ENCODE results near the gene AOPEP. TPM values are rescaled to one million over a fixed set of nuclear protein-coding genes. Genes with fewer than 3 reads are reported as not detected.
A peak's percentile ranks its signal among the peaks of the same experiment; 100 is the strongest.

Gene AOPEP
- total RNA-seq, 1 donor from 2014 or later = 48.0 TPM

DNA sequence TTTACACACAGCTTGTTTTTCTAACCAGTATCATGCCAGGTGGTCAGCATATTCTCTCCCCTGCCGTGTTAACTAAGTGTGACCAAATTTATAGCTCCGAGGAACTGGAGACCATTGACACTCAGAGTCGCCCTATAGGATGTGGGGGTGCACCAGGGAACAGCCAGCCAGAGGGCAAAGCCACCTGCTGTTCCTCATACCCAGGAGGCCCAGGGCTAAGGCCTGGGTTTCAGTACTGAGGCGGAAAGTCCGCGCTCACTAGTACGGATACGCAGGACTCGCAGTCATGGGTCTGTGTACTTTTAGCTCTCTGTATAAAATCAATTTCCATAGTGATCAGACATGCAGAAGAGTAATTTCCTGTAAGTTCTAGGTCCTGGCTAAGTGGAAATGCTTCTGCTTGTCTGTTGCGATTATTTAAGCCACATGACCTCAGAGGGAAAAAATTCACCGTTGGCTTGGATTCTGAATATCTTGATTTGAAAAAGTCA lies 247.0 kb downstream of the AOPEP start:
- Histone ChIP-seq H3K36me3 (ENCODE audit: control insufficient read depth in 3 of 3, insufficient read depth in 3 of 3, low read length in 3 of 3) (no peaks in the 10 kb centered on the region), H3K27ac (ENCODE audit: low read depth, low read length) (no peak overlapping the region), H3K27me3 (ENCODE audit: control insufficient read depth in 3 of 3, insufficient read depth in 3 of 3, low read length in 3 of 3) (no peaks in the 10 kb centered on the region), H3K4me3 (ENCODE audit: low read length in 3 of 3) (no peak overlapping the region), H3K9me3 (ENCODE audit: control insufficient read depth in 3 of 3, low read length in 3 of 3) (no peaks in the 10 kb centered on the region), H3K9ac (ENCODE audit: low read depth in 1 of 3, low read length in 3 of 3) (no peak overlapping the region), H3K4me1 (ENCODE audit: control insufficient read depth in 3 of 3, insufficient read depth in 3 of 3, low read length in 3 of 3) (peaks cover 5 to 9% (median 9%) of the 10 kb centered on the region in 3 donors)

DNA sequence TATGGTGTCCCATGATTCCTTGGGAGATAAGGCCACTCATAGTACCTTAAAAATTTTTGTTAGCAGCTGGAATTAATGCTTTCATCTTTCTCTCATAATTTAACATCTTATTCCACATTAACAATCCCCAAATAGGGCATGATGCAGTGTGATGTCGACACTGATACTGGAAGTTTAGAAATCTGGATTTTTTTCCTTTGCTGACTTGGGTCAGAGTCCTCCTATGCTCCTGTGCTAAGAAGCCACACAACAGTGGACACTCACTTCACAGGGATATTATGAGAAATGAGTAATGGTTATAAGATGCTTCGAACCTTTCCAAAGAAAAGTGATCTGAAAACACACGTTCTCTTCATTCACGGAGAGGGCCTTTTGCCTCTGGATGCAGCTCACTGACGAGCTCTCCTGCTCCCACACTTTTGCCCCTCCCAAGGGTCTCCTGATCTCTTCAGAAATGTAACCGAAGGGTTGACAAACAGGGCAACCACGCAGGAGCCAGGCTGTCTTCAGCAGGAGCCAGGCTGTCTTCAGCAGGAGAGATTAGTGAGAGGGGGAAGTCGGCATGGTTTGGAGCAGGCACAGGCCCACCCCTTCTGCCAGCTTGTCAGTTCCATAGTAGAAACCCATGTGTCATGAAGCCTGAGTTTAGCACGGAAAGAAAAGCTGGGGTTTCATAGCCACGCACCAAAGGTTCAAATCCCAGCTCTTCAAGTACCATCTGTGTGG lies 247.8 kb downstream of the AOPEP start:
- H3K4me1 ChIP-seq (ENCODE audit: control insufficient read depth in 3 of 3, insufficient read depth in 3 of 3, low read length in 3 of 3) = peaks cover 5 to 9% (median 9%) of the 10 kb centered on the region in 3 donors
- H3K4me3 ChIP-seq (ENCODE audit: low read length in 3 of 3) = no peak overlapping the region
- no peak overlapping the region for H3K27ac ChIP-seq (ENCODE audit: low read depth, low read length)
- no peaks in the 10 kb centered on the region for H3K9me3 ChIP-seq (ENCODE audit: control insufficient read depth in 3 of 3, low read length in 3 of 3)
- H3K36me3 ChIP-seq (ENCODE audit: control insufficient read depth in 3 of 3, insufficient read depth in 3 of 3, low read length in 3 of 3) = no peaks in the 10 kb centered on the region
- peak overlapping the region in 1 of 3 donors; percentile 7 for H3K9ac ChIP-seq (ENCODE audit: low read depth in 1 of 3, low read length in 3 of 3)
- no peaks in the 10 kb centered on the region for H3K27me3 ChIP-seq (ENCODE audit: control insufficient read depth in 3 of 3, insufficient read depth in 3 of 3, low read length in 3 of 3)

DNA sequence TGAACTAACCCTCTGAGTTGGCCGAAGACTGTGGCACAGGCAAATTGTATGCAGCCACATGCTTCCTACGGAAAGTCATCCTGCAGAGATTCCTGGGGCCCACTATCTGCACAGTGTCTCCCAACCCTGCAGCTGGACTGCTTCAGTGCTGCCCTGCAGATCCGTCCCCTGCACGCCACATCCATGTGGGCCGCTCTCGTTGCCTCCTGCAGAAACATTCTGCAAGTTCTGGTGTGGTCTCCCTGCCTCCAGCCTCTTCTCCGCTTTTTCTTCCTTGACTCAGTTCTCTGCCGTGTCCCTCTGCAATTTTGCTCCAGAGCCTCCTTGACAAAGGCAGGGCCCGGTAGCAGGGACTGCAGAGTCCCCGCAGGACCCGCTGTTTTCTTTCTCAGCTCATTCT lies 249.0 kb downstream of the AOPEP start:
- no peak overlapping the region for H3K9ac ChIP-seq (ENCODE audit: low read depth in 1 of 3, low read length in 3 of 3)
- no peaks in the 10 kb centered on the region for H3K27me3 ChIP-seq (ENCODE audit: control insufficient read depth in 3 of 3, insufficient read depth in 3 of 3, low read length in 3 of 3)
- H3K4me3 ChIP-seq (ENCODE audit: low read length in 3 of 3) = no peak overlapping the region
- H3K4me1 ChIP-seq (ENCODE audit: control insufficient read depth in 3 of 3, insufficient read depth in 3 of 3, low read length in 3 of 3) = peaks cover 13 to 18% (median 16%) of the 10 kb centered on the region in 3 donors
- H3K9me3 ChIP-seq (ENCODE audit: control insufficient read depth in 3 of 3, low read length in 3 of 3) = no peaks in the 10 kb centered on the region
- no peaks in the 10 kb centered on the region for H3K36me3 ChIP-seq (ENCODE audit: control insufficient read depth in 3 of 3, insufficient read depth in 3 of 3, low read length in 3 of 3)
- H3K27ac ChIP-seq (ENCODE audit: low read depth, low read length) = no peak overlapping the region

DNA sequence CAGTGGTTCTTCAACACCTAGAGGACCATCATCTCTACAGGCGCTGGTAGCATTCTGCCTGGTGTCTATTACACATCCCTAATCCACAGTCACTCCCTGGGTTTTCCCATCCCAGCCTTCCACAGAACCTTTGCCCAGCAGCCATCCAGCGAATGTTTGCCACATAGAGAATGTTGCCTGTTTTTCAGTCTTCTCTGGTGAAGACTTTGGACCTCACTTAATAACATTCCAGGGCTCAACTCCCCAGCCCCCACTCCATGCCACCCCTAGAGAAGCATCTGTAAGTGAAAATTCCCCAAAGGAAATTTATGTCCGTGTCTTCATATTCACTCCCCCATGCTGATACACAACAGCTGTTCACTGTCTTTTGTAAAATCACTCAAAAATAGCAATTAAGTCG lies 249.6 kb downstream of the AOPEP start:
- Histone ChIP-seq H3K27ac (ENCODE audit: low read depth, low read length) (no peak overlapping the region), H3K4me1 (ENCODE audit: control insufficient read depth in 3 of 3, insufficient read depth in 3 of 3, low read length in 3 of 3) (peaks cover 13 to 20% (median 18%) of the 10 kb centered on the region in 3 donors), H3K9ac (ENCODE audit: low read depth in 1 of 3, low read length in 3 of 3) (no peak overlapping the region), H3K9me3 (ENCODE audit: control insufficient read depth in 3 of 3, low read length in 3 of 3) (no peaks in the 10 kb centered on the region), H3K36me3 (ENCODE audit: control insufficient read depth in 3 of 3, insufficient read depth in 3 of 3, low read length in 3 of 3) (no peaks in the 10 kb centered on the region), H3K27me3 (ENCODE audit: control insufficient read depth in 3 of 3, insufficient read depth in 3 of 3, low read length in 3 of 3) (no peaks in the 10 kb centered on the region), H3K4me3 (ENCODE audit: low read length in 3 of 3) (no peak overlapping the region)

DNA sequence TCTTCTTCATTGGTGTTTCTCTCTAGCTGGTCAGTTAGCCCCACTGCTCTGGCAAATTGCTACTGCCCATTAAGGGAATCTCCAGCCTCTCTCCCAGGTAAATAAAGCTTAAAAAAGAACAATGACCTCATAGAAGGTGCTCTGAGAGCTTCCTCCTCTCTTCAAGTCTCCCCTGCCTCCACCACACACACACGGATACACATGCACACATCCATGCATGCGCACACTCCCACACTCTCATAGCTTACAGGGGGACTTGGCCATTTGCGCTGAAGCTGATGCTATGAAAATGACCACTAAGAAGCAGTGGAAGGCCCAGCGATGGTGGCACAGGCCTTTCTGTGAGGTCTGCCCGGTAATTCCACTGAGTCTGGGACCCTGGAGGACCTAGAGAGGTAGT lies 250.9 kb downstream of the AOPEP start:
- Histone ChIP-seq H3K27ac (ENCODE audit: low read depth, low read length) (no peak overlapping the region), H3K4me3 (ENCODE audit: low read length in 3 of 3) (no peak overlapping the region), H3K36me3 (ENCODE audit: control insufficient read depth in 3 of 3, insufficient read depth in 3 of 3, low read length in 3 of 3) (no peaks in the 10 kb centered on the region), H3K4me1 (ENCODE audit: control insufficient read depth in 3 of 3, insufficient read depth in 3 of 3, low read length in 3 of 3) (peaks cover 13 to 20% (median 18%) of the 10 kb centered on the region in 3 donors), H3K27me3 (ENCODE audit: control insufficient read depth in 3 of 3, insufficient read depth in 3 of 3, low read length in 3 of 3) (no peaks in the 10 kb centered on the region), H3K9ac (ENCODE audit: low read depth in 1 of 3, low read length in 3 of 3) (no peak overlapping the region), H3K9me3 (ENCODE audit: control insufficient read depth in 3 of 3, low read length in 3 of 3) (no peaks in the 10 kb centered on the region)

DNA sequence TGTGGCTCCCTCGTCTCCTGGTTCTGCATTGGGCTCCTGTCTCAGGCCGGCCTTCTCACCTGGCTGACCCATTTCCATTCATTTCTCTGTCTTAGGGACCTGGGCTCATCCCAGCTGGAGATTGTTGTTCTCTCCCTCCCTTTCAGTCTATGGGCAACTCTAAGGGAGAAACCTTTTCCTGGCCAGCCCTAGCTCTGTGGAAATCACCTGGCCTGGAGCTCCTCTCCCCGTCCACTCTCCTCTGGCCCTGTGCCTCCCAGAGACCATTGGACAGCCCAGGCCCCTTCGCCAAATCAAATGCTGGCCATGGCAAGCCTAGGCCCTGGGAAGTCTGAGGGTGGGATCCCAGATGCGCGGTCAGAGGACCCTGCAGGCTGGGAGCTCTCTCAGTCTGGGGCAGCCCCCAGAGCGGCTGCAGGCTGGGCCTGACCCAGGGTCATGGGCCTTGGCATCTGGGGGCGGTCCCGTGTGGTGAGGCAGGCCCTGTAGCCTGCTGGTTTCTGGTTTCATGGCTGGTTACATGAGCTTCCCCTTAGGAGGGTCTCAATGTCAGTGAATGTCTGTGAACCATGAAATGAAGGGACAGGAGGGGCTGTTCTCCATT lies 253.5 kb downstream of the AOPEP start:
- no peaks in the 10 kb centered on the region for H3K36me3 ChIP-seq (ENCODE audit: control insufficient read depth in 3 of 3, insufficient read depth in 3 of 3, low read length in 3 of 3)
- no peak overlapping the region for H3K9ac ChIP-seq (ENCODE audit: low read depth in 1 of 3, low read length in 3 of 3)
- H3K27ac ChIP-seq (ENCODE audit: low read depth, low read length) = no peak overlapping the region
- no peak overlapping the region for H3K4me3 ChIP-seq (ENCODE audit: low read length in 3 of 3)
- peaks cover 8 to 11% (median 9%) of the 10 kb centered on the region in 3 donors for H3K4me1 ChIP-seq (ENCODE audit: control insufficient read depth in 3 of 3, insufficient read depth in 3 of 3, low read length in 3 of 3)
- no peaks in the 10 kb centered on the region for H3K9me3 ChIP-seq (ENCODE audit: control insufficient read depth in 3 of 3, low read length in 3 of 3)
- H3K27me3 ChIP-seq (ENCODE audit: control insufficient read depth in 3 of 3, insufficient read depth in 3 of 3, low read length in 3 of 3) = no peaks in the 10 kb centered on the region

DNA sequence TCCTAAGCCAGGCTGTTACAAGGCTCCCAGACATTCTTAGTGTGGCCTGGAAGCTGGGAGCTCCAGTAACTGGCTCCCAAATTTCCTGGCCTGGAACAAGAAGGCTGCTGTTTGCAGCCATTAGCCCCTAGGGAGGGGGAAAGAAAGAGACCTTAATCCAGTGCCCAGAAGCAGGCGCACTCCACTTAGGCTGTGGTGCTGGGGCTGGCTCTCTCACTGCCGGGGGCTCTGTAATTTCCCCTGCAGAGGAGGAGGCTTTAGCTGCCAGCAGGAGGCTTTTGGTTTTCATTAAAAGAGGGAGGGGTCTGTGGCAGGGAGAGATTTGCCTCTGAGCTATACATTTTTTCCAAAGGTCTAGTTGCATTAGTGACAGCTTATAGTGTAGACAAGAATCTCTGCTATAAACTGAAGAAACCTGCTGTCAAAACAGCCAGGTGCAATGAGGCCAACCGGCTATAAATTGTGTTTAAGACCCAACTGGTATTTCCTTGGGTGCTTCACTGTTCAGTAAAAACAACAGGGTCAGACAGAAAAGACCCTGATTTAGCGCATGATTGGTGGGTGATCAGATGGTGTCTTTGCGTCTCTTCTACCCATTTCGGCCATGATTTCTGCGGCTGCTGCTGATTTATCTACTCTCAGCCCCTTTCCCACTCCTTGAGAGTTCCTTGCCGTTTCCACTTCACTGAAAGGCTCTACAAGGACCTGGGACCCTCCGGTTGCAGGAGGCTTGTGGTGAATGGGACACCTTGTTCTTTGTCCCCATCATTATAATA lies 254.6 kb downstream of the AOPEP start:
- no peaks in the 10 kb centered on the region for H3K9me3 ChIP-seq (ENCODE audit: control insufficient read depth in 3 of 3, low read length in 3 of 3)
- H3K9ac ChIP-seq (ENCODE audit: low read depth in 1 of 3, low read length in 3 of 3) = peak overlapping the region in 1 of 3 donors; percentile 8
- no peak overlapping the region for H3K27ac ChIP-seq (ENCODE audit: low read depth, low read length)
- H3K27me3 ChIP-seq (ENCODE audit: control insufficient read depth in 3 of 3, insufficient read depth in 3 of 3, low read length in 3 of 3) = no peaks in the 10 kb centered on the region
- H3K4me1 ChIP-seq (ENCODE audit: control insufficient read depth in 3 of 3, insufficient read depth in 3 of 3, low read length in 3 of 3) = peaks cover 8 to 11% (median 9%) of the 10 kb centered on the region in 3 donors
- no peak overlapping the region for H3K4me3 ChIP-seq (ENCODE audit: low read length in 3 of 3)
- H3K36me3 ChIP-seq (ENCODE audit: control insufficient read depth in 3 of 3, insufficient read depth in 3 of 3, low read length in 3 of 3) = no peaks in the 10 kb centered on the region

DNA sequence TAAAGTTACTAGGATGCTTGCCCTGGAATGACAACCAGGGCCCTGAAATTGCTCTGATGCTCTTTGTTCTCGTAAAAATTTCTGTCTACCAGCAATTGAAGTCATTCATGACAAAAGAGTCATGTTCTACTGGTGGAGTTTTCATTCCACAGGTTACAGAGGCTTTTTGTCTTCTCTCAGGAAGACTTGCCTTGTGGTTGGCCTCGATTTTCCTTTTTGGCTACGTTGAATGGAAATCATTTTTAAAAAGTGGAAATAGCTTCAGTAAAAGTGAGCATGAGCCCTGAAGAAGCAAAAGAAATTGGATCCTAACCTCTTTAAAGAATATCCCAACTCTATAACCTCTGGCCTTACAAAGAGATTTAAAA lies 255.2 kb downstream of the AOPEP start:
- no peak overlapping the region for H3K9ac ChIP-seq (ENCODE audit: low read depth in 1 of 3, low read length in 3 of 3)
- no peaks in the 10 kb centered on the region for H3K27me3 ChIP-seq (ENCODE audit: control insufficient read depth in 3 of 3, insufficient read depth in 3 of 3, low read length in 3 of 3)
- no peak overlapping the region for H3K4me3 ChIP-seq (ENCODE audit: low read length in 3 of 3)
- H3K36me3 ChIP-seq (ENCODE audit: control insufficient read depth in 3 of 3, insufficient read depth in 3 of 3, low read length in 3 of 3) = no peaks in the 10 kb centered on the region
- peaks cover 8 to 11% (median 9%) of the 10 kb centered on the region in 3 donors for H3K4me1 ChIP-seq (ENCODE audit: control insufficient read depth in 3 of 3, insufficient read depth in 3 of 3, low read length in 3 of 3)
- H3K9me3 ChIP-seq (ENCODE audit: control insufficient read depth in 3 of 3, low read length in 3 of 3) = no peaks in the 10 kb centered on the region
- no peak overlapping the region for H3K27ac ChIP-seq (ENCODE audit: low read depth, low read length)

DNA sequence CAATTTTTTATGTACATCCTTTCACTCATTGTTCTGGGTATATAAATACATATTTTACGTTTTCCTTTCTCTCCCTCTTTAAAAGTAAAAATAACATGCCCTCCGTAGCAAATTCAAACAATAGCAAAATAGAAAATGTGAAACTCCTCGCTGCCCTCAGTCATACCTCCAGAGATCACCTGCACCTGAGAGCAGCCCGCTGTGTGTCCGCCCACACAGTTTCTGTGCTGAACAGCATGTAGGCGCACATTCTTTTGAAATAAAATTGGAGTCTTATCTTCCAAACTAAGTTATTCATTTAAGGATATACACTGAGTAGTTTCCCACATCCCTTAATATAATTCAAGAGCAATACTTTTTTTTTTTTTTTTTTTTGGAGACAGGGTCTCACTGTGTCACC lies 255.7 kb downstream of the AOPEP start:
- Histone ChIP-seq H3K27me3 (ENCODE audit: control insufficient read depth in 3 of 3, insufficient read depth in 3 of 3, low read length in 3 of 3) (no peaks in the 10 kb centered on the region), H3K4me1 (ENCODE audit: control insufficient read depth in 3 of 3, insufficient read depth in 3 of 3, low read length in 3 of 3) (peaks cover 8 to 11% (median 9%) of the 10 kb centered on the region in 3 donors), H3K9ac (ENCODE audit: low read depth in 1 of 3, low read length in 3 of 3) (no peak overlapping the region), H3K36me3 (ENCODE audit: control insufficient read depth in 3 of 3, insufficient read depth in 3 of 3, low read length in 3 of 3) (no peaks in the 10 kb centered on the region), H3K4me3 (ENCODE audit: low read length in 3 of 3) (no peak overlapping the region), H3K27ac (ENCODE audit: low read depth, low read length) (no peak overlapping the region), H3K9me3 (ENCODE audit: control insufficient read depth in 3 of 3, low read length in 3 of 3) (no peaks in the 10 kb centered on the region)

DNA sequence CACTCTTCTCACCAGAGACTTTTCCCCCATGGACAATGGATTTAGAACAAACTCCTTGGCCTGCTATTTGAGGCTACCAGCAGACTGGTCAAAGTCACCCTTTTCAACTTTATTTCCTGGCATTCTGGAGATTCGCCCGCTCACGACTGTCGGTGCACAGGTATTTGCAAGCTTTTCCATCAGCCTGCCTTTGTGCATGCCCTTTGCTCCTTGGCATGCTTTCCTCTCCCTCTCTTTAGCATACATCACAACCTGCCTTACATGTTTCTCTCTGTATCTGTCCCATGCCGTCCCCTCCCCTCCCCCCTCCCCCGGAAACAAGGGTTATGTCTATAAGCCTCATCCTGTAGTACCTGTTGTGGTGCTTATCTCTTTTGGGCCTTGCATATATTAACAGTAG lies 257.1 kb downstream of the AOPEP start:
- Histone ChIP-seq H3K27ac (ENCODE audit: low read depth, low read length) (no peak overlapping the region), H3K4me3 (ENCODE audit: low read length in 3 of 3) (no peak overlapping the region), H3K27me3 (ENCODE audit: control insufficient read depth in 3 of 3, insufficient read depth in 3 of 3, low read length in 3 of 3) (no peaks in the 10 kb centered on the region), H3K4me1 (ENCODE audit: control insufficient read depth in 3 of 3, insufficient read depth in 3 of 3, low read length in 3 of 3) (peaks cover 8 to 11% (median 9%) of the 10 kb centered on the region in 3 donors), H3K9me3 (ENCODE audit: control insufficient read depth in 3 of 3, low read length in 3 of 3) (no peaks in the 10 kb centered on the region), H3K36me3 (ENCODE audit: control insufficient read depth in 3 of 3, insufficient read depth in 3 of 3, low read length in 3 of 3) (no peaks in the 10 kb centered on the region), H3K9ac (ENCODE audit: low read depth in 1 of 3, low read length in 3 of 3) (no peak overlapping the region)
